Measurements from ENCODE around the gene ADIPOQ.
A peak's percentile ranks its signal among the peaks of the same experiment; 100 is the strongest.

Gene ADIPOQ

DNA sequence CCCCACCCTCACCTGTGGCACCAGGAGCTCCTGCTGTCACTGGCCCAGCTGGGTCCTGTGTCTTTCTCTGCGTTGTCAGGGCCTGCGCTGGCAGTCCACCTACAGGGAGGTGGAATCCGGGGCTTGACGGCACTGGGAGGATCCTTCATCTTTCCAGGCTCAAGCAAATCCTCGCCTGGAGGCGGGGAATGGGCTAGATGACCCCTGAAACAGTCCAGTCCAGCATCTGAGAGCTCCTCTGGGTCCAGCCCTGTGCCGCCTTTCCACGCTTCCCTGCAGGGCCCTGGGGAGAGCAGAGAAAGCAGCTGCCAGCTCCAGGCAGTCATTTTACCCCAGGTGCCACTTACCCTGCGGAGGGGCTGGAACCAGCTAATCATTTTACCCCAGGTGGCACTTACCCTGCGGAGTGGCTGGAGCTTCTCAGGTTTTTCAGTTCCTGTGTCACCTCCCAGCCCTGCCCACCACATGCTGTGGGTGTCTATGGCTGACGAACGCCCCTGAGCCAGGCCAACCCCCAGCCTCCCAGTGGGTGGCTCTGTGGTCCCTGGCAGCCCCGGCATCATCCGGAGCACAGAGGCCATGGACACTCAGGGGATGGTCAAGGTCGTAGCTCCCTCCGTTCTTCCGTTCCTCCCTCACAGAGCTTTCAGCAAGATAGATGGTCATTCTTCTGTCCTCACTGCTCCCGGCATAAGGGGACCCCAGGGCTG, 17.9 kb upstream of the ADIPOQ start:
- TF ChIP-seq, protein P1, sequence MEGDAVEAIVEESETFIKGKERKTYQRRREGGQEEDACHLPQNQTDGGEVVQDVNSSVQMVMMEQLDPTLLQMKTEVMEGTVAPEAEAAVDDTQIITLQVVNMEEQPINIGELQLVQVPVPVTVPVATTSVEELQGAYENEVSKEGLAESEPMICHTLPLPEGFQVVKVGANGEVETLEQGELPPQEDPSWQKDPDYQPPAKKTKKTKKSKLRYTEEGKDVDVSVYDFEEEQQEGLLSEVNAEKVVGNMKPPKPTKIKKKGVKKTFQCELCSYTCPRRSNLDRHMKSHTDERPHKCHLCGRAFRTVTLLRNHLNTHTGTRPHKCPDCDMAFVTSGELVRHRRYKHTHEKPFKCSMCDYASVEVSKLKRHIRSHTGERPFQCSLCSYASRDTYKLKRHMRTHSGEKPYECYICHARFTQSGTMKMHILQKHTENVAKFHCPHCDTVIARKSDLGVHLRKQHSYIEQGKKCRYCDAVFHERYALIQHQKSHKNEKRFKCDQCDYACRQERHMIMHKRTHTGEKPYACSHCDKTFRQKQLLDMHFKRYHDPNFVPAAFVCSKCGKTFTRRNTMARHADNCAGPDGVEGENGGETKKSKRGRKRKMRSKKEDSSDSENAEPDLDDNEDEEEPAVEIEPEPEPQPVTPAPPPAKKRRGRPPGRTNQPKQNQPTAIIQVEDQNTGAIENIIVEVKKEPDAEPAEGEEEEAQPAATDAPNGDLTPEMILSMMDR (IDR thresholded peaks at IDR 0.05) = no peak
- Histone ChIP-seq H3K27ac (no peak overlapping the region), H3K4me1 (ENCODE audit: control insufficient read depth in 1 of 2, insufficient read depth in 1 of 2, low read depth in 1 of 2, low read length in 1 of 2) (peaks cover 15 to 20% of the 10 kb centered on the region in 2 experiments), H3K4me3 (ENCODE audit: low read depth in 1 of 2, low read length in 1 of 2) (no peak overlapping the region), H3K9me3 (no peaks in the 10 kb centered on the region), H3K36me3 (no peaks in the 10 kb centered on the region), H3K27me3 (peaks cover 79% of the 10 kb centered on the region)

DNA sequence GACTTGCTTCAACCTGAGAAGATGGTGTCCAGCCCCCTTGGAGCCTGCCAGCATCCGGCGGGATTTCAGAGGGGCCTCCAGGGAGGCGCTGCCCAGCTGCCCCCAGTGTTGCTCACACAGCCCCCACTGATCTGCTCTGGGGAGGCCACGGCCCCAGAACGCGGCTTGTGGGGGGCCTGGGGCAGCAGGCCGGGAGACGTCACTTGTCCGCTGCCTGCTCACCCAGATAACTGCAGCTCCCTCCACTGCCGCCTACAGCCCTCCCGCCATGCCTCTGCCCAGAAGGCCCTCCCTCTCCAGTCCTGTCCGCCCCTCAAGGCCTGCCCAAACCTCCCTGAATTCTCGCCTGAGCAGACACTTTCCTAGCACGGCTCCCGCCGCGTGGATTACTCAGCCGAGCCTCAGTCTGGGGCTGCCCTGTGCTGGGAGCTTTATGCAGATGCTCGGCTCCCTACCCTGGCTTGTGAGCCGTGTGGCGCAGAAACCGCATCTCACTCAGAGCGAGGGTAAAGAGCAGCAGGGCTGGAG, 17.2 kb upstream of the ADIPOQ start:
- Histone ChIP-seq H3K4me3 (ENCODE audit: low read depth in 1 of 2, low read length in 1 of 2) (no peak overlapping the region), H3K36me3 (no peaks in the 10 kb centered on the region), H3K9me3 (no peaks in the 10 kb centered on the region), H3K4me1 (ENCODE audit: control insufficient read depth in 1 of 2, insufficient read depth in 1 of 2, low read depth in 1 of 2, low read length in 1 of 2) (peaks cover 15 to 20% of the 10 kb centered on the region in 2 experiments), H3K27me3 (peaks cover 86% of the 10 kb centered on the region), H3K27ac (no peak overlapping the region)
- TF ChIP-seq, protein P1 (IDR thresholded peaks at IDR 0.05) = no peak

DNA sequence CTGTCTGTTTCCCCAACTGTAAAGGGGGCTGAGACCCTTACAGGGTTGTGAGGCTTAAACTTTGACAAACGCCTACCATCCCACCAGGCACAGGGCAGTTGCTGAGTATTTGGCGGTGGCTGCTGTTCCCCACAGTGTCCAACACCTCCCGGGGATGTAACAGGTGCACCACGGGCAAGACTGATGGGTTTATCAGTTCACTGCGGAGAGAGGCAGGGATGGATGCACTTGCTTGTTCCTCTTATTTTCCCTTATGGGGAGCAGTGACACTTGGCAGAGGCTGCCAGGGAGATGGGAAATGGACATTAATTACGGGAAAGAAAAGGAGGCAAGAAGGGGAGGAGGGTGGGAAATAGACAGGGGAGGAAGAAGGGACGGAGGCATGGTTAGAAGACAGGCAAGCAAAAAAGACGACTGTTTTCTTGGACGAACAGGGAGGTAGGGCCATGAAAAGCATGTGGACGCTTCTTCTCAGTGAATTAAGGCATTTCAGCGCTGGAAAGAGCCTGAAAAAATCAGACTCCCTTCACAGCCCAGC, 16.6 kb upstream of the ADIPOQ start:
- no peak overlapping the region for H3K4me3 ChIP-seq (ENCODE audit: low read depth in 1 of 2, low read length in 1 of 2)
- H3K9me3 ChIP-seq = no peaks in the 10 kb centered on the region
- H3K36me3 ChIP-seq = no peaks in the 10 kb centered on the region
- peaks cover 15 to 20% of the 10 kb centered on the region in 2 experiments for H3K4me1 ChIP-seq (ENCODE audit: control insufficient read depth in 1 of 2, insufficient read depth in 1 of 2, low read depth in 1 of 2, low read length in 1 of 2)
- TF ChIP-seq, protein P1 (IDR thresholded peaks at IDR 0.05) = no peak
- peaks cover 92% of the 10 kb centered on the region for H3K27me3 ChIP-seq
- H3K27ac ChIP-seq = no peak overlapping the region

DNA sequence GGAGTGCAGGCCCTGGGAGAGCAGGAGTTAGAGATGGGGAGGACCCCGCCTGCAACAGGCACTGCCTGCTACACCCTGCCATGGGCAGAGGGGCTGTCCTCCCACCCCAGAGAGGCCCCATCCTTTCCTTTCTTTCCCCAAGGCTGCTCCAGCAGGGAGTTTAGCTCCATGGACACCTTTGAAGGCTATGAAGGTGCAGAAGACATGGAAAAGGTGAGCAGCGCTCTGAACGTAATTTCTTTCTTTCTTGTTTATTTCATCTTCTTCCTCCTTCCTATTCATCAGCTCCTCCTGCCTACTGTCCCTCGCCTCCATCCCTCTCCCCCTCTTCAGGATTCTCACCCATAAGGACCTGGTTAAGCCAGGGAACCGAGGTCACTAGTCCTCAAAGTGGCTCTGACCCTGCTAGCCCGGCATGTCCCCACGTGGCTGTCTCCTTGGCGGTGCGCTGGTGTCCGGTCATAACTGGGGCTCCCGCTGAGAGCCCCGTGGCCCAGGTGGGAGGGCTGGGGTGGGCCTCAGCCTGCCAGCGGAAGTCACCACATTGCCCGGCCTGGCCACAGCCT, 16.0 kb upstream of the ADIPOQ start:
- Histone ChIP-seq H3K36me3 (no peaks in the 10 kb centered on the region), H3K27ac (no peak overlapping the region), H3K9me3 (no peaks in the 10 kb centered on the region), H3K4me1 (ENCODE audit: control insufficient read depth in 1 of 2, insufficient read depth in 1 of 2, low read depth in 1 of 2, low read length in 1 of 2) (peaks cover 15 to 20% of the 10 kb centered on the region in 2 experiments), H3K27me3 (peaks cover 98% of the 10 kb centered on the region), H3K4me3 (ENCODE audit: low read depth in 1 of 2, low read length in 1 of 2) (peak overlapping the region; percentile 59 to 93)
- TF ChIP-seq, protein P1 (IDR thresholded peaks at IDR 0.05) = no peak

DNA sequence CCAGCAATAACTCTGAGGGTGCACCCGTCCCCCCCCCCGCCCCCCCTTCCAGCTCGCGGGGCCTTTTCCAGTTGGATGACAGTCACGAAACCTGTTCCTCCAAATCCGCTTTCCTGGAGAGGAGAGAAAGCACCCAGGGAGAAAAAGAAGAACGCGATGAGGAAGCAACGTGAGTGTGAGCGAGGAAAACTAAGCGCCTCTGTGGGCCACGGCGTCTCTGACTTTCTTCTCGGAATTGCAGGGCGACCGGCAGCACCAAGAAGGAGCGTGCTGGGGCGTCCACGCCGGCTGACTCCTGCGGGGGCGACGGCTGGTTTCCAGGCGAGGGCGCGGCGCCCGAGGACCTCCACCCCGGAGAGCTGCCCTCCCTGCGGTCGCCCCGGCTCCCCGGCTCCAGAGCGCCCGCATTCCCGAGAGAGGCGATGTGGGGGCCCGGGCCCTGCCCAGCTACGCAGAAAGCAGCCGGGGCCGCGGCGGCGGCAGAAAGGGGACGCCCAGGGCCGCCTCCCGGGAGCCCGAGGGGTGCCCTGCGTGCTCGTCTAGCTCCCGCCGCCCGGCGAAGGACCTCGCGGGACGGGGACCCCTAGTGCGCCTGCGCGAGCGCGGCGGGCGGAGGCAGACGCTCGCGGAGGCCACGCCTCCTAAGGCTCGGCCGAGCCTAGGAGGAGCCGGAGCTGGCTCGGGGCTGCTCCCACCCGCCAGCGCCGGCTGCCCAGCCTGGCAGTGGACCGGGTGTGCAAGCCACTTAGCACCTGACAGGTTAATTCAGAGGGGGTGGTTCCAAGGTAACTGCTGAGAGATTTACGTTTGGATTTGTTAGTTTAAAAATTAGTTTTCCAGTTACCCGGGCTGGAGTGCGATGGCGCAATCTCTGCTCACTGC, 15.3 kb upstream of the ADIPOQ start:
- TF ChIP-seq, protein P1 (IDR thresholded peaks at IDR 0.05) = no peak
- H3K4me3 ChIP-seq (ENCODE audit: low read depth in 1 of 2, low read length in 1 of 2) = peak overlapping the region; percentile 59 to 93
- no peaks in the 10 kb centered on the region for H3K9me3 ChIP-seq
- no peaks in the 10 kb centered on the region for H3K36me3 ChIP-seq
- H3K27ac ChIP-seq = no peak overlapping the region
- H3K4me1 ChIP-seq (ENCODE audit: control insufficient read depth in 1 of 2, insufficient read depth in 1 of 2, low read depth in 1 of 2, low read length in 1 of 2) = peaks cover 15 to 20% of the 10 kb centered on the region in 2 experiments
- H3K27me3 ChIP-seq = peaks cover 97% of the 10 kb centered on the region
